Stimulated activated CD4-positive, alpha-beta T cell treated with anti-CD3 and anti-CD28 coated beads, Interleukin-4, amount 100 ng/mL, for 24 hours (primary cell): Measurements from ENCODE around the gene CALU.

ENCODE experiments used
- DNase-seq: peaks from one replicate; pipeline ENCODE4 v3.0.0-alpha.2; 2020

Gene CALU

DNA sequence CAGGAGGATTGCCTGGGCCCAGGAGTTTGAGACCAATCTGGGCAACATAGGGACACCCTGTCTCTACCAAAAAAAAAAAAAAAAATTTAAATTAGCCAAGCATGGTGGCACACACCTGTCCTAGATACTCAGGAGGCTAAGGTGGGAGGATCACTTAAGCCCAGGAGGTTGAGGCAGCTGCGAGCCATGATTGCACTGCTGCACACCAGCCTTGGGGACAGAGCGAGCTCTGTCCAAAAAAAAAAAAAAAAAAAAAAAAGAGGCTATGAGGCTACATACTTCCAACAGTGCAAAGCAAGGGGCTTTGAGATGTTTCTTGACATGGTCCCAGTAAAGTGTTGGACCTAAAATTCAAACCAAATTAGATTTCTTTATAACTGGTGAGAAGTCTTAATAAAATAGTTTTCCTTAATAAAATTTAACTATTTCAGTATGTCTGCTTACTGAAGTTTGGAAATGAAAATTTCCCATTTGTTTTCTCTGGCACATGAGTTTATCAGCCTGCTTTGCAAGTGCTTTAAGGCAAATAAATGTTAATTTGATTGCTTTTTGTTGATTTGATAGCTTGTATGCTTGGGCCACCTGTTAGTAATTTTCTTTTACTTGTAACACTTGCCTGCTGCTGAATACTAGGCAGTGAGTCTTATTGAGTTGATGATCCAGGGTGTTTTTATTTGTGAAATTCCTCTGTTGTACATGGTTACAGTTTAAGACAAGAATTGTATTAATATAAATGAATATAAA lies 16.1 kb downstream of the CALU start:
- no peak for DNase-seq

- DNase-seq: no peak
These were observed 16.8 kb downstream of the CALU start for GRCh38 chr7:128755819-128756476.

DNA sequence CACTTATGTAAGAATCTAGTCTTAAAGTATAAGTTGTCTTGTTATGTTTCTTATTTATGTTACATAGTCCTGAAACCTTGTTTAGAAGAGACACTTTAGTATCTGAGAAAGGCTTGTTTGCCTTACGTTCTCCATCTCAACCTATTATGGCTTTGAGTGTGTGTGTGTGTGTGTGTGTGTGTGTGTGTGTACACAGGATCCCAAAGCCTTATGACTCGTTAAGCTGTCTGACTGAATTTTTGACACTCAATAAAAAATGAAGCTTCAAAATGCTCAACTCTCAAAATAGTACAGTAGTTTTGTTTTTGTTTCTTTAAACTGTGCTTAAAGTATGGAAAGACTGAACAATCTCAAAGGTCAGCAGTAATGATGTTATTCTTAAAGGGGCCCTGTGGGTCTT lies 18.0 kb downstream of the CALU start:
- no peak for DNase-seq

GRCh38 chr7:128758553-128758952 lies 19.4 kb downstream of the CALU start:
- DNase-seq: no peak

DNA sequence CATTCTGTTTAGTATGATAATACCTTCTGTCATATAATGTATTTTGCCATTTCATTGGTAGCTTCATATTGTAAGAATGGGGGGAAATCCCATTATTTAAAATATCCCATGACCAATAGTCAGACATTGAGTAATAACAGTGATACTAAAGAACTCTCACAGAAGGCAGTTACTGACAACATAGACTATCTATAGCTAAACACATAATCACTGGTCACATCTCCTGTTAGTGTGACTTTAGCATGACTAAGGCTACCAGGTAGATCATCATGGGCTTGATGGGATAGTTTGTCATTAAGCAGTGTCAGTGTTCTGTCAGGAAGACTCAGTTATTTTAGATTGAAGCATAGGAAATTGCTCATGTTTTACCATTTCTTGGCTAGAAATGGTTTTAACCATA lies 20.1 kb downstream of the CALU start:
- no peak for DNase-seq

- DNase-seq: no peak
These were observed 24.4 kb downstream of the CALU start for GRCh38 chr7:128763541-128763940.

DNA sequence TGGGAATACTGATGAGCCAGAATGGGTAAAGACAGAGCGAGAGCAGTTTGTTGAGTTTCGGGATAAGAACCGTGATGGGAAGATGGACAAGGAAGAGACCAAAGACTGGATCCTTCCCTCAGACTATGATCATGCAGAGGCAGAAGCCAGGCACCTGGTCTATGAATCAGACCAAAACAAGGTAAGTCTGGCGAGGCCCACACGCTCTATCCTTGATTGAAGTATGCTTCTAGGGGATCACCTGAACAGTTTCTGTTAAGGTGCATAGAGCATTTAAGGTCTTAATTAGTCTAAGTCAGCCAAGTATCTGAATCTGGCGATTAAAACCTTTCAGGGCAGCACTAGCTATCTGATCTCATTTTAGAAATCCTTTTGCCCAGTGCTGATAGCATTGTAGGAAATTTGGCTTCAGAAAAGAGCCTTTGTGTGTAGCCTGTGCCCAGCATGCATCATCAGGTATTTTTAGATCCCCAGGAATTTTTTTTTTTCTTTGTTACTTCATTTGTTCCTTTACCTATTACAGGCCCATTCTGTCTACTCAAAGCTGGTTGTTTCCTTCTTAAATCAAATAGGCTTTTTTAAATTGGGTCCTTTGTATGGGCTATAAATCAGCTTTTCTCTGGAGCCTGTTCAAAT lies 28.4 kb downstream of the CALU start:
- no peak for DNase-seq

GRCh38 chr7:128770233-128770632 lies 31.1 kb downstream of the CALU start:
- DNase-seq: no peak

- no peak for DNase-seq
These were observed 34.4 kb downstream of the CALU start for GRCh38 chr7:128773604-128774003.

DNA sequence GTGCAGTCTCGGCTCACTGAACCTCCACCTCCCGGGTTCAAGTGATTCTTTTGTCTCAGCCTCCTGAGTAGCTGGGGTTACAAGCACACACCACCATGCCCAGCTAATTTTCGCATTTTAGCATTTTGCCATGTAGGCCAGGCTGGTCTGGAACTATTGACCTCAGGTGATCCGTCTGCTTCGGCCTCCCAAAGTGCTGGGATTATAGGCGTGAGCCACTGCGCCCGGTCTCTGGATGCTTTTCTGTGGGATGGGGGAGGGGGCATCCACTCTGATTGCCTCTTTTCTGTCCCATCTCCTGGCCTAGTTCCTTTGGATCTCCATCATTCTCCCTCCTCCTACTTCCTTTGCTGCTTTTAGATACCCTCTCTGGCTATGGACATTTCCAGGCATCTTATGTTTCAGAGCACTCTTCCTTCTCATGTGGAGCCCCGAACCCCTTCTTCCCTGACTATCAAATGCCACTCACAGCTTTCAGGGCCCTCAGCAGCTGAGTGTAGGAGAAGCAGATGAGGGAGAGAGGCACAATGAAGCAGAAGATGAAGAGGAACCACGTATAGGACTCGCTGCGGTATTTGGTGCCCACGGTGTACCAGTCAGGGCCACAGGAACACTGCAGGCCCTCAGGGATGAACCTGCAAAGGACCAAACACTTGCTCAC lies 35.0 kb downstream of the CALU start:
- no peak for DNase-seq

- DNase-seq: no peak
These were observed 35.8 kb downstream of the CALU start for GRCh38 chr7:128774921-128775320.

GRCh38 chr7:128775744-128776474 lies 36.8 kb downstream of the CALU start, which contains the start of gene OPN1SW:
Gene OPN1SW (minus strand): TSS chr7:128775794. CDS start chr7:128775781, 13 bp downstream.
- DNase-seq: no peak

GRCh38 chr7:128777156-128778123 lies 38.3 kb downstream of the CALU start:
- DNase-seq: no peak

DNA sequence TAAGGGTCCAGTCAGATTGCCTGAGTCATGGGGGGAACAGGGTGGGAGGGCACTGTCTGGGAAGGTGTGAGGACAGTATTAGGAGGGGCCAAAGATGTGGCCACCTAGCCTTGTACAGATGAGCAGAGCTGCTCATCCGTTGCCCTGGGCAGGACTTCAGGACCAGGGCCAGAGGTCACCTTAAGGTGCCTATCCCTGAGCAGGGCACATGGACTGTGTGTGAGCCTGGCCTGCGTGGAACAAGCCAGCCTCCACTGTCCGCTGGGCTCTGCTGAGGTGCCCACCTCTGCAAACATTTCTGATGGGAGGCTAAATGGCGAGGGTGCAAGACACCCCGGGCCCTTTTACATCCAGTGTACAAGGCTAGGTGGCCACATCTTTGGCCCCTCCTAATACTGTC lies 39.8 kb downstream of the CALU start:
- DNase-seq: no peak

DNA sequence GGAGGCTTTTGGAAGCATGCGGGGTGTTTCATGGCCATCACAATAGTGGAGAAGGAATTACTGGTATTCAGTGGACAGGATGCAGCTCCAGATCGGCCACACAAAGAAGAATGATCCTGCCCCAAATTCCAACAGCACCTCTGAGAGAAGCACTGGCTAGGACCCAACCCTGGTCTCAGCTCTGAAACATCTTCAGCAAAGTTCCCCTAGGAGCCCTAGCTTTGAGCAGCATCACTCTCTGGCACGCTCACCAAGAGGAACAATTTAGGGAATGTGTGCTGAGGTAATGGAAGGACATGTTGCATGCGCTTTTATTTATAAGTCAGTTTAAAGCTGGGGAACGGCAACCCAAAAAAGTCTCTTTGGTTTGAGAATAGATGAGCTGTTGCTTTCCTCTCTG lies 42.0 kb downstream of the CALU start:
- no peak for DNase-seq

- DNase-seq: no peak
These were observed 42.7 kb downstream of the CALU start for GRCh38 chr7:128781851-128782250.

- no peak for DNase-seq
These were observed 44.1 kb downstream of the CALU start for GRCh38 chr7:128783143-128783861.

GRCh38 chr7:128785738-128786137 lies 46.6 kb downstream of the CALU start:
- DNase-seq: no peak

- DNase-seq: no peak
These were observed 49.6 kb downstream of the CALU start for GRCh38 chr7:128788446-128789412.
